Forelimb muscle (tissue), 1 donor: Measurements from ENCODE around the gene DPYSL5. TPM values are rescaled to one million over a fixed set of nuclear protein-coding genes. Genes with fewer than 3 reads are reported as not detected.
"Not testable (repeated sequence)": the region's sequence is repeated elsewhere in the genome, so short reads cannot be mapped to it uniquely, and the experiment has no call there.

ENCODE experiments used
- DNase-seq: peaks from one replicate; pipeline ENCODE4 v3.0.0-alpha.2; 2013; ENCODE audit warnings: low read depth
- polyA plus RNA-seq: library from polyadenylated mRNA; unstranded; fragments of 120-200 nt; gene quantifications from one replicate; pipeline ENCODE4 v1.2.1, GENCODE V29; 2013; ENCODE audit not compliant: insufficient read length

The DPYSL5 gene
- polyA plus RNA-seq, 1 donor = 19.1 TPM

DNA sequence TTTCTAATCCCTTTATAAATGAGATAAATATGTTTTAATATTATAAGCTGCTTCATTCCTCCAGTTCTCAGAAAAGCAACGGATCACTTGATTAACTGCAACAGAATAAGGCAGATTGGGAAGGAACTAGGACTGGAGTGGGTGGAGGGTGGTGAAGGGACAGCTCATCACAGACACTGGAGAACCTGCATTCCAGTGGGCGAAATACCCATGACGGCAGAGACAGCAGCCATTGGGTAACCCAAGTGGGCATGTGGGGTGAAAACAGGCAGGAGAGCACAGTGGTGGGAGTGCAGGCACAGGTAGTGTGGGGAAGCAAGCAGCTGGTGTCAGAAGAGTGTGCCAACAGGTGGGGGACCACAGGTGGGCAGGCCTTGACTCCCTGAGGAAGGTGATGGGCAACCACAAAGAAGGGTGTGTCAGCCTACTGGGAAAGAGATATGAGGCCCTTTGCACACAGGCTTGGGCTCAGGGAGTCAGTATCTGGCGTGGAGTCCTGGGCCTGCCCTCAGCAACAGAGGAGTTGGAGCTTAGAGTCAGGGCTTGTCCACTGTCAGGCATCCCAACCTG lies 27.2 kb downstream of the DPYSL5 start:
- no peak for DNase-seq

DNA sequence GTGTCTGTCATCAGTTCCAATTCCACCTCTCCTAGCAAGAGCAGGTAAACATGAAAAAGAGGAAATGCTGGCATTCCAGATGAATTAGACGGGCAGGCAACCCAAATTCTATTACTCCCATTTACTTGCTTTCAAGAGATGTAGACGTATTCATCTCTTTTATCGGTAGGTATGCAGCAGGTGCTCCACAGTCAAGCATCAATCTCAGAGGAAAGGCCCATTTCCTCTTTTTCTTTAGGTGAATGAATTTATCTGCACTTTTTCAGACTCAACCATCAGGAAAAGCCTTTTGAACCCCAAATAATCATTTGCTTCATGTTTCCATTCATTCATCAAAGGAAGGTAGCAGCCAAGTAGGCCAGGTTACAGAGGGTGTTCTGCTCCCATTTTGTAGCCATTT lies 27.9 kb downstream of the DPYSL5 start:
- DNase-seq = no peak

DNA sequence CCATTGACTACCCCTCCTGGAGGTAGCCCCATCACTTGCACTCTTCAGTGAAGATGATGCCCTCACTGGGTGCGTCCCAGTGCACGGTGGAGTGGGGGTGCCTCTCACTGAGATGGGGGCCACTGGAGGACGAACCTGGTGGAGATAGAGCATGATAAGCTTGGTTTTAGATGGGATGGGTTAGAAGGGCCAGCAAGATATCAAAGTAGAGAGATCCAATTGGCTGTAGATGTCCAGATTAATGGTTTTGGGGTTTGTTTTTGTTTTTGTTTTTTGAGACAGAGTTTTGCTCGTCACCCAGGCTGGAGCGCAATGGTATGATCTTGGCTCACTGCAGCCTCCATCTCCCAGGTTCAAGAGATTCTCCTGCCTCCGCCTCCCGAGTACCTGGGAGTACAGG lies 28.3 kb downstream of the DPYSL5 start:
- no peak for DNase-seq

DNA sequence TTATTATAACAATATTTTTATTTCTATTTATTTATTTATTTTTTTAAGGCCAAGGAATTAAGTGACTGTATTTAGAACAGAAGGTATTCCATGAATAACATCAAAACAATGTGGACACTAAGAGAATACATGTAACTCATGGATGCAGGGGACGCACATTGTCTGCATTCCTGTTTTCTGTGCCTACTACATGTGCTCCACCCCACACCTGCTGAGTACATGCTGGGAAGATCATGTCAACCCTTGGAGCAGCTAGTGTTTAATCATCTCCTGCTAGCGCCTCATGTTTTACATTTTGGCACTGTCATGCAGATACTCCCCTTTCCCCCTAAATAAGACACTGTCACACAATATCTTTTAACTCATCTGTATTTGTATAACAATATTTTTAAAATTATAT lies 29.3 kb downstream of the DPYSL5 start:
- DNase-seq = no peak

DNA sequence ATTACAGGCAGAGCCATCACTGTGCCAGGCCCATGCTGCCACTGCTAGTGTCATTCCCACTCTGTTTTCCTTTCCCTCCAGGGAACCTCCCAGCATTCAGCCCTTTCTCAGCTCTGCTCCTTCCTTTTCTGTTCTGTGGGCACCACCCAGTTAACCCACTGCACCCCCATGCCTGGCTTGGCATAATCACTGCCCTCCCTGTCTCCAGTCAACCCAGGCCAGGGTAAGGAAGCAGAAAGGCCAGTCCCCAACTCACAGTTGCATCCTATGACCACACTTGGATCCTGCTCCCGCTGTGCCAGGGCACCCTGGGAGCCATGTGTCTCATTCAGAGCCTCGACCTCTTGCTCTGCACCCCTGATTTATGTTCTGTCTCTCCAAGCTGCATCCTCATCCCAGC lies 32.2 kb downstream of the DPYSL5 start:
- DNase-seq = no peak

DNA sequence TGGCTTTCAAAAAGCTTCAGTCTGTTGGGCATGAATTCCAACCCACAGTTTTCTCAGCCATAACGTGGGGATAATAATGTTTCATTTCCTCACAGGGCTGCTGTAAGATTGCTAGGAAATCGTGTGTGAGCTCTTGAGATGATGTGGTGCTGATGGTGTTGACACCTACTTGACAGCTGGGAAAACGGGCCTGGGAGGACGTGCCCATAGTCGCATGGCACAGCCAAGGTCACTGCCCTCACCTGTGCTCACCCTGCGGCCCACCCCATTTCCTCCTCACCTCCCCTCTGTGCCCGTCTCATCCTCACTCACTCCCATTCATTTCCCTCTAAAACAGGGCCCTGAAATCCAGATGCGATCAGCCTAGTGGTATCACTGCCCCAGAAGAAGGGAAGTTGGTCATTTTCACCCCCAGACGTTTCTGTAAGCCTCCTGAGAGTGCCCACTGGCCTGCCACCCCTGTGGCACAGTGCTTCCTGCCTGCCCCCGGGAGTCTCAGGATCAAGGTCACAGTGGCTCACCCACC lies 33.0 kb downstream of the DPYSL5 start:
- no peak for DNase-seq

DNA sequence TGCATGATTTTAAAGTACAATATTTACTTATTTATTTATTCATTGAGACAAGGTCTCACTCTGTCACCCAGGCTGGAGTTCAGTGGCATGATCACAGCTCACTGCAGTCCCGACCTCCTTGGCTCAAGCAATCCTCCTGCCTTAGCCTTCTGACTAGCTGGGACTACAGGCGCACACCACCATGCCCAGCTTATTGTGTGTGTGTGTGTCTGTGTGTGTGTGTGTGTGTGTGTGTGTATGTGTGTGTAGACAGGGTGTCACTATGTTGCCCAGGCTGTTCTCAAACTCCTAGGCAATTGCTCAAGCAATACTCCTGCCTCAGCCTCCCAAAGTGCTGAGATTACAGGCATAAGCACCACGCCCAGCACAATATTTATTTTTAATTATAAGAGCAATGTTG lies 34.3 kb downstream of the DPYSL5 start:
- not testable (repeated sequence) for DNase-seq

DNA sequence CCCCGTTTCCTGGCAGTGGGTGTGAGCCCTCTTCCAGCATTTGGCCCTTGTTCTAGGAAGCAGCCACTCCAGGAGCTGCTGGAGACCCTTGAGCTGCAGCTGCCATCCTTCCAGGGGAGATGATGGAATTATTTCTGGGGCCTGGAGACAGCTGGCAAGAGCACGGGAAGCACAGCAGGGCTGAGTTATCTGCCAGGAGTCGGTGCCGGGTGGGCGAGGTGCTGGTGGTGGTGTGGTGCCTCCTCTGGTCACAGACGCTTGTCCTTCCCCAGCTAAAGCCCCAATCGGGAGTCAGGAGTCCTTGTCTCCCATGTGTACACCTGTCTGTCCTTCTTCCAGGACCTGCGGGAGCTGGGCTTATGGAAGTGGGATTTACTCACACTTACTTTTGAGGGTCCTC lies 36.0 kb downstream of the DPYSL5 start:
- DNase-seq = no peak

DNA sequence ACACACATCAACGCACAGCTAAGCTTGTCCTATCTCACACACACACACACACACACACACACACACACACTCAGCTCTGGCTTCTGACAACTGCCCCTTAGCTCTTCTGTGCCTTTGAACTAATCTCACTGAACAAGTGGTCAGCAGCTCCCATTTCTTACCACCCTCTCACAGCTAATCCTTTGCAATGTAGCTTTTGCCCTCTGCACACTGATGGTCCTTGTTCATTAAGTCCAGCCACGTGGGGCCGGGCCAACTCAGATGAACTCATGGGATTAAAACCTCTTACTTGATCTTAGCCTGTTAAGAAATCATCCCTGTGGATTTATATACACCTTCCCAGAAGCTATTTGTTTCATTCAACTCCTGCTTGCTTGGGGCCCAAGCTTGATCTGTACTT lies 36.6 kb downstream of the DPYSL5 start:
- no peak for DNase-seq

DNA sequence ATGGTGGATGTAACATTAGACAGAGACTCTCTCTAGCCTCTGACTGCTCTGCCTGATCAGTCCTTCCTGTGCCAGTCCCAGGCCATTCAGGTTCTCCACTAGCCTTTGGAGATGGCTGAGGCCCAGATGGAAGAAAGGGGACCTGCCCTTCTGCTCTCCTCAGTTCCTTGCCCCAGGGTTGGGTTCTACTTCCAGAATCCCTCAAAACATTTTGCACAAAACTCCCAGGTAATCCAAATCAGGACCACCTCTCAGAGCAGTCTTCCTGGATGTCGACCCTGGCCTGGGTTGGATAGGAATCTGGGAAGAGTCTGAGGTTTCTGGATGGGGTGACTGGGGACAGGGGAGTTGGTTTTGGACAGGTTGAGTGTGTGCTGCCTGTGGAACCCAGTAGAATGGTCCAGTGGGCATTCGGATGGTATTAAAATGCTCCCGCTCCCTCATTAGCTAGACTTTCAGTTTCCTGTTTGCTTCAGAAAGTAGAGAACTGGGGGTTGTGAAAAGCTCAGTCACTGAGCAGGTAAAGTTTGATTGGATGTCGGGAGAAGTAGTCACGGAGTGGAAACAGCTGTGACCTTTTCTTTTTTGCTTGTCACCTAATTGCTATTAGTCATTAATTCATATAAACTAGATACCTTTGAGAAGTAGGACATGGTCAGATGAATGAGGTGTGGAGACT lies 37.9 kb downstream of the DPYSL5 start:
- DNase-seq = no peak

DNA sequence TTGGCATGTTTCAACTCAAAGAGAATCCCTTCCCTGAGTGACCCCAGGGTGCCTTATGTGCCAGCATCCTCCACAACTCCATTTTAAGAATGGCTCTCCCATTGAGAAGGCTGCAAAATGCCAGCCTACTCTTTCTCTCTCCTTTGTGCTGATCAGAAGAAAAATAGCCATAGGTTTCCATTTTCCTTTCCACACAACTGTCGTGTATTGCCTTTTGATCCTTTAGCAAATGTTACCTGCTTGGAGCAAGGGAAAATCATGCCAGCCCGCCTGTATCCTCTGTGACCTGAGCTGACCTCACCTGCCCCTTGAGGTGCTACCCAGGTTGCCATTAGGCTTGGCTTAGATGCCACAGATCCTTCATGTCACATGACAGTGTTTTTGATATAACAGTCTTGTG lies 38.8 kb downstream of the DPYSL5 start:
- no peak for DNase-seq

DNA sequence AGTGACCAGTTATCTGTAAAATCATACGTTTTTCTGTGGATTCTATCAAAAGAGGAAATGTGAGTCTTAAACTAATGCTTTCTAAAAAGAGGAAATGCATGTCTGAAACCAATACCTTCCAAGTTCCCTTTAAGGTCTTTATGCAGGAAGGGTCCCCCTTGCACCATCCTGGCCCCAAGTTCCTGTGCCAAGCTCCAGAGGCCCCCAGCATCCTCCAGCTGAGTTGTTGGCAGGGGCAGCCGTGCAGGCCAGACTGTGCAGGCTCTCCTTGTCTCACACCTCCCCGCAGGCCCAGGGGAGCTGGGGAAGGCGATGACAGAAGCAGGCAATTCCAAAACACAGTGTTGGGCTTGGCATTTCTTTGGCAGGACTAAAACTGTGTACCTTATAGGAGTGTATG lies 39.2 kb downstream of the DPYSL5 start:
- DNase-seq = no peak

DNA sequence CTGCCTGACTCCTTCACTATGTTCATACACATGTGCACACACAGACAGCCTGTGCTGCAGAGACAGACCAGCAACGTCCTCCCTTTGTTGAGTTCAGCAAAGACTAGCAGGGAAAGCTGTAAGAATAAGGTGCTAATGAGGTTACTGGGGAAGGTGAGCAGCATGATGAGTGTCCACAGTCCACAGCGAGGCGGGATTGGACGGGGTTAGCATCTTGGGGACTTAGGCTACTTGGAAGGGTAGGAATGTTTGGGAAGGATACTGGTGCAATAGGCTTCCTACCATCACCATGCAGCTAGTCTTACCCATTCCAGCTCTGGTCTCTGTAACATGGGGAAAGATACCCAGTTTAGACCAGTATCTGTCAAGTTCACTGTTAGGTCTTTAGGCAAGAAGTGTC lies 41.9 kb downstream of the DPYSL5 start:
- DNase-seq = no peak

DNA sequence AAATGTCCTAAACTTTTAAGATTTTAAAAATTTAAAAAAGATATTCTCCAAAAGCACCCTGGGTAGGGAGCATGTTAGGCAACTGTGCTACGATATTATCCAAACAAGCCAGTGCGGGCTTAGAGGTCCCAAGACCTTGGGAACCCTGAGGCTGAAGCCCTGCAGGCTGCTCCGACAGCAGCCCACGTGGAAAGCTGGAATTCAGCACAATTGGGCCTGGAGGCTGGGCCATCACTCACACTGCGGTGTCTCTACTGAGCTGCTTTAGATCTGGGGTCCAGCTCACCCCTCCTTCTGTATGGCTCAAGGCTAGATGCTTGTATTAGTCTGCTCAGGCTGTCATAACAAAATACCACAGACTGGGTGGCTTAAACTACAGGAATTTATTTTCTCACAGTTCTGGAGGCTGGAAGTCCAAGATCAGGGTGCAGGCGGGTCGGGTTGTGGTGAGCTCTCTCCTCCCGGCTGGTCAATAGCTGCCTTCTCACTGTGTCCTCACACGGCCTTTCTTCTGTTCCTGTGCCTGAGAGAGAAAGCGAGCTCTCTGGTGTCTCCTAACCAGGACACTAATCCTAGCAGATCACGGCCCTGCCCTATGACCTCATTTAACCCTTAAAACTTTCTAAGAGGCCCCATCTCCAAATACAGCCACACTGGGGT lies 42.5 kb downstream of the DPYSL5 start:
- no peak for DNase-seq

DNA sequence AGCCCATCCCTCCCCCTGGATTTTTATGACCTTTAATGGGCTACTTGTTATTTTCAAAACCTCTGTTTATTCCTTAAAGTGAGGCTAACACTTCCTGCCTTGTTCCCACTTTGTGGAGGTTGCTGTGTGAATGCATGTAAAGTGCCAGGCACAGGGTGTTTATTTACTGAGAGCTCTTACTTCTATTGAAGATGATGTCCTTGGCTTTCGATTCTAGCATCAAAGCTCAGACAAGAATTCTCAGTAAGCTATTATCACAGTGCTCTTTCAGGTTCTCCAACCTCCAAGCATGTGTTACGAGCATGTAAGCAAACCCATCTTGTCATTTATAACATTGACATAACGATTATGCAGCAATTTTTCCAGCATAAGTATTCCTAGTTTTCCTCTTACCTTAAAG lies 44.2 kb downstream of the DPYSL5 start:
- no peak for DNase-seq

DNA sequence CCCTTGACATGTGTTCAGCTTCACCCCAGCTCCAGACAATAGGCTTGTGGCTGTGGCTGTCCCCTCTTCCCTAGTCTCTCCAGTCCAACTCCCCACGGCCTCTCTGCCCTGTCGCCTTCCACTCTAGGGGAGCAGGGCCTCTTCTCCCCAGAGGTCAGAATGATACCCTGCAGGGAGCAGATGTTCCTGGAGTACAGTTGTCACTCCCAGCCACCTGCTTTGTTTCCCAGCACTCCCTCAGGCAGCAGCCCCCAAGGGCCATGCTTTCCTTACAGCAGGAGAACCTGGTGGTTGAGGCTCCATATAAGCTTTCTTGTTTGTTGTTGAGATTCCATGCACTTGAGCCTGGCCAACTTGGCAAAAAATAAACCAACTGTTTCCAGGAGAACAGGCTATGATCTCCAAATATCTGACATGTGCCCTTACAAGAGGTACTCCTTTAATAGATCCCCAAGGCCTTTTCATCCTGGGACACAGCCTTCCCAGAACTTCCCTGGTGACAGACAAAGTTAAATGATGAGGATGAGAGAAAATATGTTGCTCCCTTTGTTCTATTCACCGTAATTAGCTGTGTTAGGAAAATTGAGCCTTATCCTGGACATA lies 45.1 kb downstream of the DPYSL5 start:
- DNase-seq = no peak

DNA sequence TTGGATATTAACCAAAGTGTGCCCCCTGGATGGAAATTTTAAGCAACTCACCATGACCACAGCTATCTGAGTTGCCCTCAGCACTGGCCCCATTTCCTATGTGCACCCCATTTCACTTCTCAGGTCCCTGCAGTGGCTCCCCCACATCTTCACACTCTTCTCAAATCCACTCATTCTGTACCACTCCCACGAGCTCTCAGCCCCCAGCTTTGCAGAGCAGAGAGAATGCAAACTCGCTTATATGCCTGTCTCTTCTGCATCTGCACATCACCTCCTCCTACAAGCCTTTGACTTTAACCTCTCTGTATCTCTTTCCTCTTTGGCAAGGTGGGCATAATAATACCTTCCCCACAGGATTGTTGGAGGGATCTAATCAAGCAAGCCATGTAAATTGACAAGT lies 46.2 kb downstream of the DPYSL5 start:
- no peak for DNase-seq

DNA sequence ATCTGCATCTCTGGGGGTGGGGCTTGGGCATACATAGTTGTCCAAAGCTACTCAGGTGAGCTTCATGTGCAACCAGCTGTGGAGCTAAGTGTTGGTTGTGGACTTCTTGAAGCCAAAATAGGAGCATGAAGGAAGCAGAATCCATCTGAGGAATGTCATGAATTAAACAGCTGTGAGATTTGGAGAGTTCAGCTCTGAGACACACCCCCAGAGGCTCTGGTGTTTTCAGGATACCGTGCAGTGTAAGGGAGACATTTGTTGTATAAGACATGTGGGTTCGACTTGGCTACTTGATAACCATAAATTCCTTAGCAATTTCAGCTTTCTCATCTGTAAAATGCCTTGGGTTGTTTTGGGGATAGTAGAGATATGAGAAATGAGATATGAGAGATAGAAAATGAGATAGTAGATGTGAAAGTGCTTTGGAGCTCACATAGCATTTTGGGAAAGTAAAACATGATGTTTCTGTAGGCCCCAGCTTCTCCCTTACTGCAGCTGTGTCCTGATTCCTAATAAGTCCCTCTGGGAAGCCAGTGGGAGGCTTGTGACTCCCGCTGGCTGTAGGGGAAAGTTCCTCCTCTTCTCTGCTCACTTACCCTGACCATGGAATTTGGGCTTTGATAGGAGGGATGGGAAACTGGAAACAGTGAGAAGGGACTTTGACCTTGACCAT lies 50.0 kb downstream of the DPYSL5 start:
- no peak for DNase-seq

DNA sequence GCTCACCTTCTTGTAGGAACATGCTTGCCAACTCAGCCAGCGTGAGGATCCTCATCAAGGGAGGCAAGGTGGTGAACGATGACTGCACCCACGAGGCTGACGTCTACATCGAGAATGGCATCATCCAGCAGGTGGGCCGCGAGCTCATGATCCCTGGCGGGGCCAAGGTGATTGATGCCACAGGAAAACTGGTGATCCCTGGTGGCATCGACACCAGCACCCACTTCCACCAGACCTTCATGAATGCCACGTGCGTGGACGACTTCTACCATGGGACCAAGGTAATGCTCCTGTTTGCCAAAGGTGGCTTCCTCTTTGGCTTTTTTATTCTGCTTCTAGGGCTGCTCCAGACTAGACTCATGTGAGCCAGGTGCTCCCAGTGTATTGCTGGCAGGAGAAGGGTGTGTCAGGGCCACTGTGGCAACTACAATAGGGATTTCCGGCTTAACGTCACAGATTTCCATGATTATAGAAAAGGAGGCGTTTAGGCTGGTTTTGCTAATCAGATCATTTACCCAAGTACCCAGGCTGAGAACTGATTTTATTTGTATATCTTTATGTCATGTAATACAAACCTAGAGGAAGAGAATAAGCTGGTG lies 50.6 kb downstream of the DPYSL5 start:
- no peak for DNase-seq

DNA sequence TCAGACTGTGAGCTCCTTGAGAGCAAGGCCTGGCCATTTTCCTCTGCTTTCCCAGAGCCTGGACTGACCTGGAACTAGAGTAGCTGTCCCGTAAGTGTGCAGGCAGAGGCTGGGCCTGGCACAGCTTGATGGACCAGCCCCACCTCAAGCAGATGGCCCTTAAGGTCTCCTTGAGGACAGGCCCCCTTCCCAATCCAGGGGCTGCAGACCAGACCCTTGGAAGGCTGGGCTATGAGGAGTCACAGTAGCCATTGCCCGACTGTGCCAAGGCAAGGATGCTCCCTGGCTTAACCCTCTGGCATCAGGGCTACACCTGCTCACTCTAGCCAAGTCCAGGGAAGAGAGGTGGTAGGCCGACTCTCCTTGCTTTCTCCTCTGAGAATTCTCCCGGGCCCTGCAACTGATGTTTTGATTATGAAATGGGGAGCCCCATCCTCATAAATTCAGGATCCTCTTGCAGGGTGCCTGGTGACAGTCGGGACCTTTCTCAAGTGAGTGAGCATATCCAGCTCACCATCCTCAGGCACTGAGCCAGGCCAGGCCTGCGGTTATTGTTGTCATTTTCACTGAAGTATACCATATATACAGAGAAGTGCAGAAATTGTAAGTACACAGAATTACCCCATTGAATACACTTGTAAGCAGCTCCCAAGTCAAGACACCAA lies 51.7 kb downstream of the DPYSL5 start:
- DNase-seq = no peak

DNA sequence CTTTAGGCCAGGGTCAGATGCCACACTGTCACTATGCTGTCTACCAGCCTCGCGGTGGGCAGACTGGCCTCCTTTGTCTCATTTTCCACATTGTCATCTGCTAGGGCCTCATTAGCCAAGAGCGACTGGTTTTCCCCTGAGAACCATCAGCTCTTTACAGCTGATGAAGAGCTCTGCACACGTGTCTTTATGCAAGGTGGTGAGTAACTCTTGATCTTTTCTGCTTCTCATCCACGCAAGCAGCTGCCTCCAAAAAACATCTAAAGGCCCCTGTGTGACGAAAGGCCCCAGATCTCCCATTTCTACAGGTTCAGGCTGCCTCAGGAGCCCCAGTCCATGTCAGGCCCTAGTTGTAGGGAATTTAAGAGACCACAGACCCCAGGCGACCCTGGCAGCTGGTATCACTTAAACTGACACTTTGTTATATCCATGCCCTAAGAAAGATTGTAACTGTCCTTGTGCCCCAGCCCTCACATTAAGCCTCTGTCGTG lies 52.9 kb downstream of the DPYSL5 start:
- no peak for DNase-seq
